NCI-H69 (cell line): ENCODE results near the gene ARAP1.

Experiments used
- DNase-seq: peaks from one replicate; lab custom pipeline; 2025; lab: John Stamatoyannopoulos, UW

The ARAP1 gene

GRCh38 chr11:72742513-72743320 lies 9.5 kb downstream of the ARAP1 start:
- DNase-seq = no peak

GRCh38 chr11:72741849-72742512 lies 10.2 kb downstream of the ARAP1 start:
- DNase-seq = no peak

GRCh38 chr11:72741429-72741833 lies 10.8 kb downstream of the ARAP1 start:
- no peak for DNase-seq

- DNase-seq = no peak
Observed at GRCh38 chr11:72740562-72741428, 11.4 kb downstream of the ARAP1 start.

GRCh38 chr11:72740060-72740424 lies 12.2 kb downstream of the ARAP1 start:
- no peak for DNase-seq

- DNase-seq = no peak
Observed at GRCh38 chr11:72739240-72740059, 12.8 kb downstream of the ARAP1 start.

- DNase-seq = no peak
Observed at GRCh38 chr11:72738199-72739141, 13.7 kb downstream of the ARAP1 start.

GRCh38 chr11:72737336-72737735 lies 14.9 kb downstream of the ARAP1 start:
- DNase-seq = no peak

- no peak for DNase-seq
Observed at GRCh38 chr11:72736452-72737069, 15.6 kb downstream of the ARAP1 start.

GRCh38 chr11:72735495-72736027 lies 16.6 kb downstream of the ARAP1 start:
- DNase-seq = peak; percentile 23

- DNase-seq = no peak
Observed at GRCh38 chr11:72732329-72732728, 19.9 kb downstream of the ARAP1 start.

- no peak for DNase-seq
Observed at GRCh38 chr11:72730737-72731136, 21.5 kb downstream of the ARAP1 start.

GRCh38 chr11:72730243-72730642 lies 22.0 kb downstream of the ARAP1 start:
- DNase-seq = no peak

GRCh38 chr11:72727521-72727920 lies 24.7 kb downstream of the ARAP1 start:
- no peak for DNase-seq

GRCh38 chr11:72726266-72727220 lies 25.7 kb downstream of the ARAP1 start:
- no peak for DNase-seq

GRCh38 chr11:72725724-72726028 lies 26.5 kb downstream of the ARAP1 start:
- no peak for DNase-seq

GRCh38 chr11:72724851-72725723 lies 27.1 kb downstream of the ARAP1 start:
- DNase-seq = peak; percentile 87

- DNase-seq = no peak
Observed at GRCh38 chr11:72724021-72724551, 28.1 kb downstream of the ARAP1 start.
